K562 (cell line): ENCODE data around the gene NUP107. TPM values are rescaled to one million over a fixed set of nuclear protein-coding genes. Genes with fewer than 3 reads are reported as not detected.
A peak's percentile ranks its signal among the peaks of the same experiment; 100 is the strongest.

Source experiments
- ATAC-seq: fragments of 200-7000 bp; cut with Tn5 transposase; 3 replicates; pipeline ENCODE4 v1.9.1; 2020; ENCODE audit warnings: moderate library complexity
- BruUV-seq: library from RNA; stranded (reverse); fragments of 400-500 nt; replicated peaks from 2 replicates; lab custom pipeline; 2021; lab: Mats Ljungman, UMichigan
- CTCF ChIA-PET: fragments of 300-600 bp; formaldehyde crosslinking; extraction: SDS; loops from one replicate; lab custom pipeline; 2021; ENCODE audit warnings: low intra/inter-chr PET ratio; lab: Yijun Ruan, JAX
- POLR2A ChIA-PET: fragments of 300-600, 350-650 bp; sonication (Branson Sonifier 250); formaldehyde crosslinking; extraction: SDS; loops from one replicate; lab custom pipeline; 2021; ENCODE audit warnings: antibody characterized with exemption, inconsistent platforms; lab: Yijun Ruan, JAX
- DNase-seq, 4 experiments: peaks; one replicate each; pipeline versions ENCODE4 v3.0.0 to v3.0.0-alpha.2; 2011 to 2018; ENCODE audit warnings: low spot score in 3 of 4, mixed read lengths in 3 of 4; ENCODE audit errors: extremely low read depth in 1 of 4
- FAIRE-seq: peaks from 2 replicates; lab custom pipeline; 2011; peaks lifted over from hg19 to GRCh38; lab: Jason Lieb, UNC
- H2AFZ ChIP-seq: 2 replicates; pipeline ENCODE4 v1.6.0; 2011; ENCODE audit warnings: low read depth, low read length, control low read depth, inconsistent platforms
- H3K27ac ChIP-seq: fragments of 200-600 bp; 3 replicates; pipeline ENCODE4 v1.8.0; 2011; ENCODE audit warnings: low read depth, mild to moderate bottlenecking, control low read depth, inconsistent platforms, low read length, moderate library complexity, mixed read lengths; ENCODE audit errors: extremely low read depth
- H3K27me3 ChIP-seq, 2 experiments: fragments of 300-600 bp in 1 of 2; 2 replicates in 1 of 2; 3 replicates in 1 of 2; pipeline versions ENCODE4 v1.6.0 to v1.8.0; 2011; ENCODE audit warnings: inconsistent platforms in 2 of 2, low read length in 2 of 2, mild to moderate bottlenecking in 1 of 2, mixed read lengths in 1 of 2, moderate library complexity in 1 of 2; ENCODE audit not compliant: control insufficient read depth in 2 of 2, insufficient read depth in 2 of 2
- H3K36me3 ChIP-seq: fragments of 300-600 bp; 3 replicates; pipeline ENCODE4 v1.8.0; 2011; ENCODE audit warnings: mild to moderate bottlenecking, low read length, inconsistent platforms; ENCODE audit not compliant: control insufficient read depth, insufficient read depth
- H3K4me1 ChIP-seq, 2 experiments: fragments of 200-600 bp in 1 of 2; replicated peaks in 1 of 2; 2 replicates in 1 of 2; 3 replicates in 1 of 2; pipeline versions ENCODE4 v1.5.1 to v1.8.0; 2011; ENCODE audit warnings: inconsistent platforms in 2 of 2, low read length in 2 of 2, mild to moderate bottlenecking in 1 of 2, mixed read lengths in 1 of 2, moderate library complexity in 1 of 2; ENCODE audit not compliant: control insufficient read depth in 2 of 2, insufficient read depth in 2 of 2
- H3K4me2 ChIP-seq: 2 replicates; pipeline ENCODE4 v1.6.1; 2011; ENCODE audit warnings: low read length, control low read depth, inconsistent platforms, mixed read lengths; ENCODE audit not compliant: insufficient read depth
- H3K4me3 ChIP-seq: fragments of 200-600 bp; sonication (generic), shearing (Covaris generic); 2 replicates; pipeline ENCODE4 v1.5.1; 2016; ENCODE audit warnings: control low read depth, inconsistent platforms
- H3K79me2 ChIP-seq: fragments of 200-600 bp; 3 replicates; pipeline ENCODE4 v1.8.0; 2011; ENCODE audit warnings: low read length, inconsistent platforms; ENCODE audit not compliant: control insufficient read depth, insufficient read depth
- H3K9ac ChIP-seq, 2 experiments: 2 replicates each; pipeline versions ENCODE4 v1.6.0 to v1.6.1; 2011; ENCODE audit warnings: low read depth in 2 of 2, low read length in 2 of 2, control low read depth in 1 of 2, inconsistent platforms in 1 of 2, mild to moderate bottlenecking in 1 of 2, mixed read lengths in 1 of 2; ENCODE audit not compliant: insufficient read depth in 1 of 2
- H3K9me1 ChIP-seq: one replicate; pipeline ENCODE4 v1.6.0; 2011; ENCODE audit warnings: inconsistent platforms, mild to moderate bottlenecking, low read length, moderate library complexity; ENCODE audit not compliant: control insufficient read depth, insufficient read depth
- H3K9me3 ChIP-seq: replicated peaks from 2 replicates; pipeline ENCODE4 v1.5.1; 2011; ENCODE audit warnings: low read depth, low read length, inconsistent platforms; ENCODE audit not compliant: control insufficient read depth, insufficient read depth
- H4K20me1 ChIP-seq: replicated peaks from 2 replicates; pipeline ENCODE4 v1.6.1; 2011; ENCODE audit warnings: low read length, inconsistent platforms, mixed read lengths; ENCODE audit not compliant: control insufficient read depth, insufficient read depth
- CAMTA2 ChIP-seq: fragments of 250-450 bp; sonication (Bioruptor Pico); conservative IDR thresholded peaks from 2 replicates; pipeline ENCODE4 v1.5.1; 2022
- JUND ChIP-seq, 2 experiments: IDR thresholded peaks; 2 replicates in 1 of 2; 3 replicates in 1 of 2; pipeline ENCODE4 v1.6.1; 2011; ENCODE audit warnings: borderline replicate concordance in 2 of 2, low read depth in 2 of 2, low read length in 2 of 2, improper control_type of control experiment in 1 of 2, missing biosample characterization in 1 of 2, missing genetic modification characterization in 1 of 2, missing genetic modification reagents in 1 of 2
- NRF1 ChIP-seq, 2 experiments: fragments of 450-650 bp; IDR thresholded peaks in 1 of 2; conservative IDR thresholded peaks in 1 of 2; 2 replicates each; pipeline ENCODE4 v1.6.1; 2014; ENCODE audit warnings: mild to moderate bottlenecking in 2 of 2
- SLC30A9 ChIP-seq: fragments of 250-450 bp; sonication (Bioruptor Pico); IDR thresholded peaks from 2 replicates; pipeline ENCODE4 v1.8.0; 2022; ENCODE audit warnings: mild to moderate bottlenecking, moderate library complexity
- XRCC4 ChIP-seq: IDR thresholded peaks from one replicate; pipeline ENCODE4 v1.6.1; 2011; ENCODE audit not compliant: insufficient read depth, insufficient read length; ENCODE audit errors: extremely low read depth
- ZNF311 ChIP-seq: fragments of 250-450 bp; sonication (Bioruptor Pico); IDR thresholded peaks from 2 replicates; pipeline ENCODE4 v1.4.0; 2020; ENCODE audit warnings: mild to moderate bottlenecking, moderate library complexity
- WGBS: fragments of 100-300 bp; shearing (Covaris generic); methylation state at CpG from one replicate; pipeline ENCODE4 v1.1.6; 2016; ENCODE audit warnings: low coverage, mixed read lengths; ENCODE audit not compliant: insufficient coverage; ENCODE audit errors: missing lambda C conversion rate; 5-methylcytosine and 5-hydroxymethylcytosine counted together
- in situ Hi-C: fragments of 300-500 bp; cut with MboI; formaldehyde crosslinking; loops from 4 replicates; pipeline ENCODE4 v1.15.0; 2018; ENCODE audit warnings: inconsistent platforms, mixed read lengths
- intact Hi-C: fragments of 100-400 bp; cut with micrococcal nuclease; formaldehyde crosslinking; loops from 2 replicates; pipeline ENCODE4 v1.14.2; 2022
- polyA plus RNA-seq, 8 experiments: library from polyadenylated mRNA; depleted of rRNA in 4 of 8; stranded (reverse) in 5 of 8; unstranded in 3 of 8; fragments of >200 nt; fragmentation: Nextera tagmentation in 2 of 8; fragmentation: Illumina TruSeq in 1 of 8; extraction: Ambion mirVana in 2 of 8; extraction: Trizol in 1 of 8; gene quantifications; 2 replicates each; pipeline versions ENCODE4 v1.2.1 to v1.2.3, GENCODE V29; 2011 to 2014; ENCODE audit warnings: inconsistent platforms in 1 of 8, missing spikeins in 1 of 8
- total RNA-seq, 7 experiments: library from RNA; depleted of rRNA in 6 of 7; stranded (reverse); fragments of >200 nt in 6 of 7; fragmentation: Illumina TruSeq in 2 of 7; extraction: Trizol in 2 of 7; gene quantifications; 2 replicates each; pipeline versions ENCODE4 v1.2.1 to v1.2.3, GENCODE V29; 2011 to 2021; ENCODE audit warnings: low replicate concordance in 1 of 7
- TF ChIP-seq, protein P1 (sequence below): fragments of 200-400 bp; formaldehyde crosslinking; IDR thresholded peaks from 2 replicates; pipeline ENCODE4 v1.6.1; 2017; ENCODE audit warnings: mild to moderate bottlenecking, low read depth, low read length, moderate library complexity
- TF ChIP-seq, protein P2 (sequence below): fragments of 250-450 bp; sonication (Bioruptor Pico); IDR thresholded peaks from 2 replicates; pipeline ENCODE4 v1.5.0; 2020; ENCODE audit warnings: mild to moderate bottlenecking

Gene NUP107
- total and polyA plus RNA-seq, 9 of the 15 experiments (the other 6 are each of a cell fraction or from before 2014, with no cell fraction given) = 129 to 277 (median 199) TPM

DNA sequence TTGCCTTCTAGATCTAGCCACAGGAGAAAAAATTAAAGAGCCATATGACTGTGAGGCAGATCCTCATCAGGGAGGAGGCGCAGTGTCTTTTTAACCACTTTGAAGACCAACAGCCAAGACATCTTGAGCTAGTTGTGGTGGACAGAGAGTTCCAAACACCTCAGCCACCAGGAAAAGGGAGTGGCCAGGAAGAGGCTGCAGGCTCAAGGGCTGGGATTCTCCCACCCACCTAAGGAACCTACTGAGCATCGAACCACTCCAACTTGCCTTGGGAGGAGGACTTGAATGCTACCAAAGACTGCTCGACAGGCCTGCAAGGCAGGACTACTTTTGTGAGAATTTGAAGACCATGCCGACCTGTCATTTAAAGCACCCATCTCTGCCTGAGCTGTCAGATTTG, 106.7 kb downstream of the NUP107 start:
- no peak overlapping the region for H3K4me3 ChIP-seq
- H3K4me1 ChIP-seq = peaks cover 0 to 4% of the 10 kb centered on the region in 2 experiments; a peak in 1 of 5 replicates
- FAIRE-seq (no peak), DNase-seq (no peak), ATAC-seq (peak; percentile 33)
- no peak overlapping the region for H3K9ac ChIP-seq
- ChIA-PET CTCF (no interaction called here), POLR2A (interaction anchor here (1.0 to 1.9 kb wide), 2 partner anchors 8 to 15 kb away, joined by 5 to 7 read pairs; partner anchors contain the start of gene MDM2)
- intact Hi-C loops = no loop called here
- no peaks in the 10 kb centered on the region for H3K9me3 ChIP-seq
- in situ Hi-C loops = no loop called here
- no peaks in the 10 kb centered on the region for H3K36me3 ChIP-seq
- H3K27ac ChIP-seq = no peak overlapping the region; the same call in 2 of the 3 replicates
- peak overlapping the region; percentile 82 for H2AFZ ChIP-seq
- TF ChIP-seq, protein P1, sequence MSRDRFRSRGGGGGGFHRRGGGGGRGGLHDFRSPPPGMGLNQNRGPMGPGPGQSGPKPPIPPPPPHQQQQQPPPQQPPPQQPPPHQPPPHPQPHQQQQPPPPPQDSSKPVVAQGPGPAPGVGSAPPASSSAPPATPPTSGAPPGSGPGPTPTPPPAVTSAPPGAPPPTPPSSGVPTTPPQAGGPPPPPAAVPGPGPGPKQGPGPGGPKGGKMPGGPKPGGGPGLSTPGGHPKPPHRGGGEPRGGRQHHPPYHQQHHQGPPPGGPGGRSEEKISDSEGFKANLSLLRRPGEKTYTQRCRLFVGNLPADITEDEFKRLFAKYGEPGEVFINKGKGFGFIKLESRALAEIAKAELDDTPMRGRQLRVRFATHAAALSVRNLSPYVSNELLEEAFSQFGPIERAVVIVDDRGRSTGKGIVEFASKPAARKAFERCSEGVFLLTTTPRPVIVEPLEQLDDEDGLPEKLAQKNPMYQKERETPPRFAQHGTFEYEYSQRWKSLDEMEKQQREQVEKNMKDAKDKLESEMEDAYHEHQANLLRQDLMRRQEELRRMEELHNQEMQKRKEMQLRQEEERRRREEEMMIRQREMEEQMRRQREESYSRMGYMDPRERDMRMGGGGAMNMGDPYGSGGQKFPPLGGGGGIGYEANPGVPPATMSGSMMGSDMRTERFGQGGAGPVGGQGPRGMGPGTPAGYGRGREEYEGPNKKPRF = no peak
- TF ChIP-seq XRCC4 (no peak), CAMTA2 (no peak), NRF1 (conservative IDR thresholded peaks at IDR 0.05 in 1 of 2, IDR thresholded peaks at IDR 0.05 in 1 of 2) (no peak), ZNF311 (CRISPR knock-in tag) (no peak), JUND (IDR thresholded peaks at IDR 0.05; ENCODE audit: borderline replicate concordance, low read depth, low read length) (no peak), JUND (tag; IDR thresholded peaks at IDR 0.05; ENCODE audit: borderline replicate concordance, low read depth, low read length) (no peak), SLC30A9 (CRISPR knock-in tag) (no peak)
- TF ChIP-seq, protein P2, sequence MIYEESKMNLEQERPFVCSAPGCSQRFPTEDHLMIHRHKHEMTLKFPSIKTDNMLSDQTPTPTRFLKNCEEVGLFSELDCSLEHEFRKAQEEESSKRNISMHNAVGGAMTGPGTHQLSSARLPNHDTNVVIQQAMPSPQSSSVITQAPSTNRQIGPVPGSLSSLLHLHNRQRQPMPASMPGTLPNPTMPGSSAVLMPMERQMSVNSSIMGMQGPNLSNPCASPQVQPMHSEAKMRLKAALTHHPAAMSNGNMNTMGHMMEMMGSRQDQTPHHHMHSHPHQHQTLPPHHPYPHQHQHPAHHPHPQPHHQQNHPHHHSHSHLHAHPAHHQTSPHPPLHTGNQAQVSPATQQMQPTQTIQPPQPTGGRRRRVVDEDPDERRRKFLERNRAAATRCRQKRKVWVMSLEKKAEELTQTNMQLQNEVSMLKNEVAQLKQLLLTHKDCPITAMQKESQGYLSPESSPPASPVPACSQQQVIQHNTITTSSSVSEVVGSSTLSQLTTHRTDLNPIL = no peak
- 56% methylated on average over 4 of the region's 4 CpGs for WGBS
- H3K4me2 ChIP-seq = no peak overlapping the region
- no peaks in the 10 kb centered on the region for H3K9me1 ChIP-seq
- no peaks in the 10 kb centered on the region for H3K27me3 ChIP-seq
- BruUV-seq = no TSS peak
- no peaks in the 10 kb centered on the region for H4K20me1 ChIP-seq
- H3K79me2 ChIP-seq = no peaks in the 10 kb centered on the region
